ENCODE data around the gene WNT9B. TPM values are rescaled to one million over a fixed set of nuclear protein-coding genes. Genes with fewer than 3 reads are reported as not detected.
"Not testable (repeated sequence)": the region's sequence is repeated elsewhere in the genome, so short reads cannot be mapped to it uniquely, and the experiment has no call there.

The WNT9B gene
- total RNA-seq, 1 experiment from 2014 or later, result not detected

GRCh38 chr17:46917516-46917915 lies 66.1 kb downstream of the WNT9B start:
- Histone ChIP-seq H3K27ac (ENCODE audit: low read depth, low read length, poor library complexity, severe bottlenecking) (no peak overlapping the region), H3K9me3 (ENCODE audit: low read depth, low read length, poor library complexity, severe bottlenecking) (no peaks in the 10 kb centered on the region), H3K36me3 (ENCODE audit: insufficient read depth, low read length, poor library complexity, severe bottlenecking) (no peaks in the 10 kb centered on the region), H3K27me3 (replicated peaks; ENCODE audit: insufficient read depth, low read depth, low read length, poor library complexity) (no peaks in the 10 kb centered on the region), H3K4me3 (ENCODE audit: low read depth, low read length, poor library complexity, severe bottlenecking) (no peak overlapping the region), H3K4me1 (ENCODE audit: insufficient read depth, low read length, poor library complexity, severe bottlenecking) (no peaks in the 10 kb centered on the region)
- intact Hi-C loops (cut with micrococcal nuclease; ENCODE audit: unreplicated experiment), result no loop called here
- no peak for TF ChIP-seq CTCF (conservative IDR thresholded peaks at IDR 0.05; ENCODE audit: low read depth, low read length)
- no peak for TF ChIP-seq EZH2 (IDR thresholded peaks at IDR 0.05; ENCODE audit: borderline replicate concordance, low read depth, low read length, poor library complexity, severe bottlenecking)
- BruUV-seq (replicated peaks), result no TSS peak
- DNase-seq (ENCODE audit: low spot score), result no peak
- CTCF ChIA-PET, result no interaction called here
- POLR2A ChIA-PET (ENCODE audit: low non-redundant PET), result no interaction called here

DNA sequence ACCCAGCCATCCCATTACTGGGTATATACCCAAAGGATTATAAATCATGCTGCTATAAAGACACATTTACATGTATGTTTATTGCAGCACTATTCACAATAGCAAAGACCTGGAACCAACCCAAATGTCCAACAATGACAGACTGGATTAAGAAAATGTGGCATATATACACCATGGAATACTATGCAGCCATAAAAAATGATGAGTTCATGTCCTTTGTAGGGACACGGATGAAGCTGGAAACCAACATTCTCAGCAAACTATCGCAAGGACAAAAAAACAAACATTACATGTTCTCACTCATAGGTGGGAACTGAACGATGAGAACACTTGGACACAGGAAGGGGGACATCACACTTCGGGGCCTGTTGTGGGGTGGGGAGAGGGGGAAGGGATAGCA lies 70.6 kb downstream of the WNT9B start:
- H3K4me1 ChIP-seq (ENCODE audit: insufficient read depth, low read length, poor library complexity, severe bottlenecking); CTCF ChIA-PET; POLR2A ChIA-PET (ENCODE audit: low non-redundant PET); H3K27me3 ChIP-seq (replicated peaks; ENCODE audit: insufficient read depth, low read depth, low read length, poor library complexity); H3K9me3 ChIP-seq (ENCODE audit: low read depth, low read length, poor library complexity, severe bottlenecking); DNase-seq (ENCODE audit: low spot score); intact Hi-C loops (cut with micrococcal nuclease; ENCODE audit: unreplicated experiment); H3K36me3 ChIP-seq (ENCODE audit: insufficient read depth, low read length, poor library complexity, severe bottlenecking); H3K4me3 ChIP-seq (ENCODE audit: low read depth, low read length, poor library complexity, severe bottlenecking); H3K27ac ChIP-seq (ENCODE audit: low read depth, low read length, poor library complexity, severe bottlenecking); BruUV-seq (replicated peaks): not testable (repeated sequence)

DNA sequence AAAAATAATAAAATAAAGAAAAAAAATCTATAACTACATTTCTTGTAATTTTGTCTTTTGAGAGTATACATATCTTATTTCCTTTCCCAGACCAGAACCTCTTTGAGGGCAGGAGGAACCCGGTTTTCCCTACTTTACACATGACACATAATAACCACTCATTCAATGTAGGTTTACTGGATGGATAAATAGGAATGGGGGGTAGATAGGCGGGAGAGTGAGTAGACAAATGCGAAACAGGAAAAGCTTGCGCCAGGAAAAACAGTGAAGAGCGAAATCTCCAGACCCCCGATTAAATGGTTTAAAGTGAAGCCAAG lies 71.1 kb downstream of the WNT9B start:
- peak overlapping the region; percentile 92 for H3K4me3 ChIP-seq (ENCODE audit: low read depth, low read length, poor library complexity, severe bottlenecking)
- CTCF ChIA-PET, result no interaction called here
- POLR2A ChIA-PET (ENCODE audit: low non-redundant PET), result no interaction called here
- intact Hi-C loops (cut with micrococcal nuclease; ENCODE audit: unreplicated experiment), result no loop called here
- no peaks in the 10 kb centered on the region for H3K36me3 ChIP-seq (ENCODE audit: insufficient read depth, low read length, poor library complexity, severe bottlenecking)
- TSS peak; percentile 90 for BruUV-seq (replicated peaks)
- no peaks in the 10 kb centered on the region for H3K9me3 ChIP-seq (ENCODE audit: low read depth, low read length, poor library complexity, severe bottlenecking)
- TF ChIP-seq EZH2 (IDR thresholded peaks at IDR 0.05; ENCODE audit: borderline replicate concordance, low read depth, low read length, poor library complexity, severe bottlenecking), result no peak
- no peak for TF ChIP-seq CTCF (conservative IDR thresholded peaks at IDR 0.05; ENCODE audit: low read depth, low read length)
- no peaks in the 10 kb centered on the region for H3K4me1 ChIP-seq (ENCODE audit: insufficient read depth, low read length, poor library complexity, severe bottlenecking)
- DNase-seq (ENCODE audit: low spot score), result no peak
- peak overlapping the region; percentile 98 for H3K27ac ChIP-seq (ENCODE audit: low read depth, low read length, poor library complexity, severe bottlenecking)
- no peaks in the 10 kb centered on the region for H3K27me3 ChIP-seq (replicated peaks; ENCODE audit: insufficient read depth, low read depth, low read length, poor library complexity)

DNA sequence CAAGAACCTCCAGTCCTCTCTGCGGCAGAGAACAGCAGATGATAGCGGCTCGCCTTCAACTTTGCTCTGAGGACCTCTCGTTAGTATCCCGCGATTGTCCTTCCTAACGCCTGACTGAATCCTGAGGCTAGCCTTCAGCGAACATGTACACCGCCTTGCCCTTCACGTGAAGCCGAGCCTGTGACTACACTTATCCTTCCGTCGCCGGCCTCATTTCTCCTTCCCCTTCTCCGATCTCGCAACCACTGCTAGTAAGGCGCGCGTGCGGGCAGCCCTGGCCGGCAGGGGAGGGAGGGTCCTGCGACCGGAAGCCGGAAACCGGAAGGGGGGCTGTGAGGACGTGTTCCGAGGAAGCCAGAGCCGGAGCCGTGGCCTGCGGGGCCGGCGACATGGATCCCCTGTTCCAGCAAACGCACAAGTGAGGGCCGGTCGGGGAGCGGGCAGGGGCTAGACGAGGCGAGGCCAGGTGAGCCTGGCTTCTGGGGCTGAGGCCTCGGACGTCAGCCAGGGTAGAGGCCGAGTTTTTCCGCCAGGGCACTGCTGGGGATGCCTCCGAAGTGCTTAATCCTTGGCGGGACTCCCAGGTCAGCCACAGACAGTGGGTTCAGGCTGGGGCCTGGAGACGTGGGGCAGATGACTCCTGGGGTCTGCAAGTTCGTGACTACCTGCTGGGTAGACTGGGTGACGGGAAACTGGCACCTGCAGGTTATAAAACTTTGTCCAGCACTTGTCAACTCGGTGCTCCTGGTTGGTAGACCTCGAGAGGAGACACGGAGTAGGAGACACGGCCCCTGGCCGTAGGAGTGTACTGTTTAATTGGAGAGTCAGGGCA lies 71.6 kb downstream of the WNT9B start, which contains the start of gene GOSR2:
Gene GOSR2 (plus strand): TSS at position 357 of the 832 bp plus-strand sequence. CDS start 33 bp downstream, at position 390.
- Histone ChIP-seq H3K27me3 (replicated peaks; ENCODE audit: insufficient read depth, low read depth, low read length, poor library complexity) (no peaks in the 10 kb centered on the region), H3K27ac (ENCODE audit: low read depth, low read length, poor library complexity, severe bottlenecking) (peak within 1 kb of the TSS; percentile 98), H3K4me1 (ENCODE audit: insufficient read depth, low read length, poor library complexity, severe bottlenecking) (no peaks in the 10 kb centered on the region), H3K36me3 (ENCODE audit: insufficient read depth, low read length, poor library complexity, severe bottlenecking) (no peaks in the 10 kb centered on the region), H3K9me3 (ENCODE audit: low read depth, low read length, poor library complexity, severe bottlenecking) (no peaks in the 10 kb centered on the region), H3K4me3 (ENCODE audit: low read depth, low read length, poor library complexity, severe bottlenecking) (peak within 1 kb of the TSS; percentile 92)
- TF ChIP-seq EZH2 (IDR thresholded peaks at IDR 0.05; ENCODE audit: borderline replicate concordance, low read depth, low read length, poor library complexity, severe bottlenecking) (no peak), CTCF (conservative IDR thresholded peaks at IDR 0.05; ENCODE audit: low read depth, low read length) (no peak)
- CTCF ChIA-PET, result no interaction called here
- no TSS peak for BruUV-seq (replicated peaks)
- POLR2A ChIA-PET (ENCODE audit: low non-redundant PET), result no interaction called here
- peak; percentile 85 for DNase-seq (ENCODE audit: low spot score)
- intact Hi-C loops (cut with micrococcal nuclease; ENCODE audit: unreplicated experiment), result no loop called here

All from A673 (cell line).